GM19035 (cell line): Measurements from ENCODE around the gene TMSB10.
"Not testable (repeated sequence)": the region's sequence is repeated elsewhere in the genome, so short reads cannot be mapped to it uniquely, and the experiment has no call there.

Experiments used
- ATAC-seq: cut with Tn5 transposase; IDR thresholded peaks from one replicate; pipeline ENCODE4 v1.9.1; 2021; ENCODE audit not compliant: unreplicated experiment

Gene TMSB10

GRCh38 chr2:84927275-84927627 lies 21.8 kb downstream of the TMSB10 start:
- no peak for ATAC-seq

GRCh38 chr2:84931384-84931821 lies 25.9 kb downstream of the TMSB10 start:
- ATAC-seq = peak; percentile 67

GRCh38 chr2:84938194-84938879 lies 32.9 kb downstream of the TMSB10 start:
- ATAC-seq = peak; percentile 28

- ATAC-seq = peak; percentile 77
Measured at GRCh38 chr2:84939426-84940087, 34.1 kb downstream of the TMSB10 start.

- peak; percentile 4 for ATAC-seq
Measured at GRCh38 chr2:84940088-84940470, 34.6 kb downstream of the TMSB10 start.

GRCh38 chr2:84940831-84941412 lies 35.5 kb downstream of the TMSB10 start:
- ATAC-seq = no peak

- ATAC-seq = no peak
Measured at GRCh38 chr2:84942166-84942565, 36.7 kb downstream of the TMSB10 start.

- peak; percentile 24 for ATAC-seq
Measured at GRCh38 chr2:84942964-84943421, 37.5 kb downstream of the TMSB10 start.

GRCh38 chr2:84944295-84944909 lies 38.9 kb downstream of the TMSB10 start:
- ATAC-seq = no peak

- not testable (repeated sequence) for ATAC-seq
Measured at GRCh38 chr2:84945838-84946203, 40.4 kb downstream of the TMSB10 start.

GRCh38 chr2:84946204-84947009 lies 41.0 kb downstream of the TMSB10 start:
- ATAC-seq = peak; percentile 67

GRCh38 chr2:84947010-84947593 lies 41.6 kb downstream of the TMSB10 start:
- no peak for ATAC-seq

- ATAC-seq = no peak
Measured at GRCh38 chr2:84953535-84953934, 48.1 kb downstream of the TMSB10 start.

GRCh38 chr2:84954329-84954728 lies 48.9 kb downstream of the TMSB10 start:
- ATAC-seq = no peak
